GM10266 (cell line): ENCODE data around the gene GNPTG.

ENCODE experiments used
- DNase-seq: peaks from one replicate; pipeline ENCODE4 v3.0.0; 2012; ENCODE audit errors: extremely low spot score
- CTCF ChIP-seq: IDR thresholded peaks from 2 replicates; pipeline ENCODE4 v1.5.1; 2012; ENCODE audit warnings: mild to moderate bottlenecking, low read depth; ENCODE audit not compliant: control insufficient read depth, insufficient read depth; ENCODE audit errors: missing control alignments

The GNPTG gene

GRCh38 chr16:1347286-1347855 is 4.4 kb upstream of the GNPTG start:
- TF ChIP-seq CTCF = no peak
- DNase-seq = no peak

GRCh38 chr16:1347962-1348361 is 3.8 kb upstream of the GNPTG start:
- TF ChIP-seq CTCF = no peak
- no peak for DNase-seq

- no peak for DNase-seq
- TF ChIP-seq CTCF = no peak
These were observed 3.3 kb upstream of the GNPTG start for GRCh38 chr16:1348441-1348840.

GRCh38 chr16:1348926-1349325 is 2.8 kb upstream of the GNPTG start:
- DNase-seq = no peak
- TF ChIP-seq CTCF = no peak

GRCh38 chr16:1349351-1349750 is 2.4 kb upstream of the GNPTG start:
- no peak for TF ChIP-seq CTCF
- DNase-seq = no peak

GRCh38 chr16:1349951-1350350 is 1.8 kb upstream of the GNPTG start:
- DNase-seq = no peak
- no peak for TF ChIP-seq CTCF

GRCh38 chr16:1350691-1351090 is 1.0 kb upstream of the GNPTG start:
- DNase-seq = no peak
- TF ChIP-seq CTCF = no peak
